HepG2 (cell line): ENCODE results near the gene COX6B1. TPM values are rescaled to one million over a fixed set of nuclear protein-coding genes. Genes with fewer than 3 reads are reported as not detected.
A peak's percentile ranks its signal among the peaks of the same experiment; 100 is the strongest.

Experiments used
- AGO2 ChIP-seq: fragments of 200-400 bp; formaldehyde crosslinking; optimal IDR thresholded peaks from 2 replicates; pipeline ENCODE3; 2017; ENCODE audit warnings: mild to moderate bottlenecking, low read depth, low read length, moderate library complexity
- HMGA1 ChIP-seq: sonication (generic); formaldehyde crosslinking; conservative IDR thresholded peaks from 2 replicates; pipeline ENCODE4 v1.4.0; 2020; ENCODE audit warnings: missing genetic modification reagents
- ISL2 ChIP-seq: sonication (generic); formaldehyde crosslinking; IDR thresholded peaks from 2 replicates; pipeline ENCODE4 v1.5.0; 2020; ENCODE audit warnings: missing genetic modification reagents
- PCBP1 ChIP-seq: fragments of 200-400 bp; formaldehyde crosslinking; IDR thresholded peaks from 2 replicates; pipeline ENCODE4 v1.6.1; 2017; ENCODE audit warnings: mild to moderate bottlenecking, low read depth, low read length, borderline replicate concordance
- XRCC5 ChIP-seq: fragments of 200-400 bp; formaldehyde crosslinking; optimal IDR thresholded peaks from 2 replicates; pipeline ENCODE3; 2017; ENCODE audit warnings: mild to moderate bottlenecking, low read length
- ZFX ChIP-seq: sonication (generic); formaldehyde crosslinking; IDR thresholded peaks from 2 replicates; pipeline ENCODE4 v1.4.0; 2020; ENCODE audit warnings: mild to moderate bottlenecking, low read depth, missing genetic modification reagents, moderate library complexity
- ZNF160 ChIP-seq: sonication (generic); formaldehyde crosslinking; IDR thresholded peaks from 2 replicates; pipeline ENCODE4 v1.8.0; 2022; ENCODE audit warnings: mild to moderate bottlenecking, inconsistent platforms, missing genetic modification reagents
- ZNF446 ChIP-seq: sonication (generic); formaldehyde crosslinking; IDR thresholded peaks from 2 replicates; pipeline ENCODE4 v1.5.0; 2020; ENCODE audit warnings: mild to moderate bottlenecking, missing genetic modification reagents
- ZNF841 ChIP-seq: sonication (generic); formaldehyde crosslinking; IDR thresholded peaks from 2 replicates; pipeline ENCODE4 v1.8.1; 2023; ENCODE audit warnings: missing genetic modification reagents, borderline replicate concordance
- polyA plus RNA-seq, 8 experiments: library from polyadenylated mRNA; depleted of rRNA in 3 of 8; stranded (reverse) in 7 of 8; unstranded in 1 of 8; fragments of >200 nt; fragmentation: Illumina TruSeq in 4 of 8; extraction: Trizol in 4 of 8; gene quantifications; 2 replicates each; pipeline versions ENCODE4 v1.2.1 to v1.2.3, GENCODE V29; 2011 to 2016; ENCODE audit warnings: low read depth in 4 of 8, missing spikeins in 1 of 8, mixed read lengths in 1 of 8; ENCODE audit not compliant: insufficient read depth in 1 of 8
- total RNA-seq, 5 experiments: library from RNA; depleted of rRNA; stranded (reverse); fragments of >200 nt; fragmentation: Illumina TruSeq; extraction: Trizol; gene quantifications; 2 replicates each; pipeline ENCODE4 v1.2.3, GENCODE V29; 2016; ENCODE audit warnings: low read depth in 1 of 5
- TF ChIP-seq, protein P1 (sequence below): sonication (generic); formaldehyde crosslinking; IDR thresholded peaks from 2 replicates; pipeline ENCODE4 v1.8.1; 2023; ENCODE audit warnings: mild to moderate bottlenecking, moderate library complexity, missing genetic modification reagents
- TF ChIP-seq, protein P2 (sequence below): sonication (generic); formaldehyde crosslinking; IDR thresholded peaks from 2 replicates; pipeline ENCODE4 v1.4.0; 2020; ENCODE audit warnings: missing genetic modification reagents
- TF ChIP-seq, protein P3 (sequence below): sonication (generic); formaldehyde crosslinking; IDR thresholded peaks from 2 replicates; pipeline ENCODE4 v1.8.1; 2022; ENCODE audit warnings: low read depth, mild to moderate bottlenecking, missing genetic modification reagents
- TF ChIP-seq, protein P4 (sequence below): sonication (generic); formaldehyde crosslinking; IDR thresholded peaks from 2 replicates; pipeline ENCODE4 v1.4.0; 2020; ENCODE audit warnings: missing genetic modification reagents

Gene COX6B1
- total and polyA plus RNA-seq, 2 of the 13 experiments (the other 11 are each of a cell fraction or from before 2014, with no cell fraction given), result 481 to 487 TPM

DNA sequence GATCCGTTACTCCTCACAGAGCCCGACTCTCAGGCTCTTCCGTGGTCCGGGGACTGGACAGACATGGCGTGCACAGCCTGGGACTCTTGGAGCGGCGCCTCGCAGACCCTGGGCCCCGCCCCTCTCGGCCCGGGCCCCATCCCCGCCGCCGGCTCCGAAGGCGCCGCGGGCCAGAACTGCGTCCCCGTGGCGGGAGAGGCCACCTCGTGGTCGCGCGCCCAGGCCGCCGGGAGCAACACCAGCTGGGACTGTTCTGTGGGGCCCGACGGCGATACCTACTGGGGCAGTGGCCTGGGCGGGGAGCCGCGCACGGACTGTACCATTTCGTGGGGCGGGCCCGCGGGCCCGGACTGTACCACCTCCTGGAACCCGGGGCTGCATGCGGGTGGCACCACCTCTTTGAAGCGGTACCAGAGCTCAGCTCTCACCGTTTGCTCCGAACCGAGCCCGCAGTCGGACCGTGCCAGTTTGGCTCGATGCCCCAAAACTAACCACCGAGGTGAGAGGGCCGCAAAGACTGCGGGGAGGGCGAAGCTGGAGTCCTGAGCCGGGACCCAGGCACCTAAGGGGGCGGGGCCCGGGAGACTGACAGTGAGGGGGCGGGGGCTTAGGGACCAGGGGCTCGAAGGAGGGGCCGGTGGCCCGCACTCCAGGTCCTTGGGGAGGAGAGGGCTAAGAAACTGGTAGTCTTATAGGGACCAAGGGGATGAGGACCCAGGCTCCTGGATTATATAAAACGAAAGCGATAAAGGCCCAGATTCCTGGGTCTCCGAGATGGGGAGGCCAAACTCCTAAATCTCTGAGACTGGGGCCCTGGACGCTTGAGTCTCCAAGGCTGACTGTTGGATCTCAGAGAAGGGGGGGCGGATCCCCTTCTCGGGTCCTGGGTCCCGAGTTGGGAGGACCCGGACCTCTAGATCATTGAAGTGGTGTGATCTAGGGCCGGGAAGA is 4.6 kb upstream of the COX6B1 start (continued):
- TF ChIP-seq, protein P1, sequence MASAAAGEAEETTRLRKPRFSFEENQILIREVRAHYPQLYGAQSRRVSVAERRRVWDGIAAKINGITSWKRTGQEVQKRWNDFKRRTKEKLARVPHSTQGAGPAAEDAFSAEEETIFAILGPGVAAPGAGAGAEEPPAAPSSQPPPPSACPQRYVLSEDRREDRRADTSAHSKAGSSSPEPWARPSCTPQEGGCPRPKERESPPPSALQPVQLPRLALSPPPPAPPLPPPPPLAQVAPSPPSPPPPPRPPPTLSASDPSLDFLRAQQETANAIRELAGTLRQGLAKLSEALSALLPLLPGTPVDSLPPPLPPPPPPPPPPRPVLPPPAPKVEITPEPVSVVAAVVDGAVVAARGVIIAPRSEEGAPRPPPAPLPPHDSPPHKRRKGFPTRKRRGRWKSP (CRISPR knock-in tag), result peak; percentile 64
- TF ChIP-seq AGO2, result peak; percentile 62
- TF ChIP-seq, protein P2, sequence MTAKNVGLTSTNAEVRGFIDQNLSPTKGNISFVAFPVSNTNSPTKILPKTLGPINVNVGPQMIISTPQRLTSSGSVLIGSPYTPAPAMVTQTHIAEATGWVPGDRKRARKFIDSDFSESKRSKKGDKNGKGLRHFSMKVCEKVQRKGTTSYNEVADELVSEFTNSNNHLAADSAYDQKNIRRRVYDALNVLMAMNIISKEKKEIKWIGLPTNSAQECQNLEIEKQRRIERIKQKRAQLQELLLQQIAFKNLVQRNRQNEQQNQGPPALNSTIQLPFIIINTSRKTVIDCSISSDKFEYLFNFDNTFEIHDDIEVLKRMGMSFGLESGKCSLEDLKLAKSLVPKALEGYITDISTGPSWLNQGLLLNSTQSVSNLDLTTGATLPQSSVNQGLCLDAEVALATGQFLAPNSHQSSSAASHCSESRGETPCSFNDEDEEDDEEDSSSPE, result peak; percentile 90
- TF ChIP-seq, protein P3, sequence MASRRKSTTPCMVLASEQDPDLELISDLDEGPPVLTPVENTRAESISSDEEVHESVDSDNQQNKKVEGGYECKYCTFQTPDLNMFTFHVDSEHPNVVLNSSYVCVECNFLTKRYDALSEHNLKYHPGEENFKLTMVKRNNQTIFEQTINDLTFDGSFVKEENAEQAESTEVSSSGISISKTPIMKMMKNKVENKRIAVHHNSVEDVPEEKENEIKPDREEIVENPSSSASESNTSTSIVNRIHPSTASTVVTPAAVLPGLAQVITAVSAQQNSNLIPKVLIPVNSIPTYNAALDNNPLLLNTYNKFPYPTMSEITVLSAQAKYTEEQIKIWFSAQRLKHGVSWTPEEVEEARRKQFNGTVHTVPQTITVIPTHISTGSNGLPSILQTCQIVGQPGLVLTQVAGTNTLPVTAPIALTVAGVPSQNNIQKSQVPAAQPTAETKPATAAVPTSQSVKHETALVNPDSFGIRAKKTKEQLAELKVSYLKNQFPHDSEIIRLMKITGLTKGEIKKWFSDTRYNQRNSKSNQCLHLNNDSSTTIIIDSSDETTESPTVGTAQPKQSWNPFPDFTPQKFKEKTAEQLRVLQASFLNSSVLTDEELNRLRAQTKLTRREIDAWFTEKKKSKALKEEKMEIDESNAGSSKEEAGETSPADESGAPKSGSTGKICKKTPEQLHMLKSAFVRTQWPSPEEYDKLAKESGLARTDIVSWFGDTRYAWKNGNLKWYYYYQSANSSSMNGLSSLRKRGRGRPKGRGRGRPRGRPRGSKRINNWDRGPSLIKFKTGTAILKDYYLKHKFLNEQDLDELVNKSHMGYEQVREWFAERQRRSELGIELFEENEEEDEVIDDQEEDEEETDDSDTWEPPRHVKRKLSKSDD (CRISPR knock-in tag), result peak; percentile 65; the same call in 1 of the 2 replicates
- TF ChIP-seq, protein P4, sequence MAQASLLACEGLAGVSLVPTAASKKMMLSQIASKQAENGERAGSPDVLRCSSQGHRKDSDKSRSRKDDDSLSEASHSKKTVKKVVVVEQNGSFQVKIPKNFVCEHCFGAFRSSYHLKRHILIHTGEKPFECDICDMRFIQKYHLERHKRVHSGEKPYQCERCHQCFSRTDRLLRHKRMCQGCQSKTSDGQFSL (CRISPR knock-in tag), result 0 out of 2 replicates have a peak, but pooled peaks have one; percentile 25
- peak; percentile 73 for TF ChIP-seq ZNF160 (CRISPR knock-in tag)
- TF ChIP-seq XRCC5, result peak; percentile 78
- TF ChIP-seq ZNF446, result peak; percentile 93
- TF ChIP-seq HMGA1 (CRISPR knock-in tag), result no peak
- peak; percentile 92 for TF ChIP-seq ZFX (CRISPR knock-in tag)
- peak; percentile 49 for TF ChIP-seq ISL2 (CRISPR knock-in tag)
- 0 out of 2 replicates have a peak, but pooled peaks have one; percentile 82 for TF ChIP-seq PCBP1
- no peak for TF ChIP-seq ZNF841
